Measurements from ENCODE around the gene CAGE1.
A peak's percentile ranks its signal among the peaks of the same experiment; 100 is the strongest.

CAGE1 gene

GRCh38 chr6:7389451-7390225 lies at the start of gene CAGE1, which contains the start of gene RIOK1:
Gene CAGE1 (minus strand): TSS chr6:7389742. CDS start chr6:7387173, 2,569 bp downstream.
Gene RIOK1 (plus strand): TSS chr6:7389808. CDS start chr6:7390003, 195 bp downstream.
- peak; percentile 87 for DNase-seq (ENCODE audit: low read depth)

- DNase-seq (ENCODE audit: low read depth) = no peak
Measured at GRCh38 chr6:7439228-7439627, 49.7 kb upstream of the CAGE1 start.

DNA sequence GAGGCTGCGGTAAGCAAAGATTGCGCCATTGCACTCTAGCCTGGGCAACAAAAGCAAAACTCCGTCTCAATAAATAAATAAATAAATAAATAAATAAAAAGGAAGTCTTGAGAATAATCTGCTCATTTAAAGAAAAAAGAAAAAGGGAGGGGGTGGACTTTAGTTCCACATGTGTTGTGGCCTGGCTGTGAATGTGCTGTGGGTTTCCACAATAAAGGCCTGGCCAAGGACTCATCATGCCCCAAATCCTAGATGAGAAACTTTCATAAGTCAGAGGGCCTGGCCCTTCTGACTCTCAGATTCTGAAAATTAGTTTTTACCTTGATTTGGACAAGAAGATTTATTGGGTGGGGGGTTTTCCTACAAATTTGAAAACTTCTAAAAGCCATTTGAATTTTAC lies 48.5 kb upstream of the CAGE1 start:
- no peak for DNase-seq (ENCODE audit: low read depth)

DNA sequence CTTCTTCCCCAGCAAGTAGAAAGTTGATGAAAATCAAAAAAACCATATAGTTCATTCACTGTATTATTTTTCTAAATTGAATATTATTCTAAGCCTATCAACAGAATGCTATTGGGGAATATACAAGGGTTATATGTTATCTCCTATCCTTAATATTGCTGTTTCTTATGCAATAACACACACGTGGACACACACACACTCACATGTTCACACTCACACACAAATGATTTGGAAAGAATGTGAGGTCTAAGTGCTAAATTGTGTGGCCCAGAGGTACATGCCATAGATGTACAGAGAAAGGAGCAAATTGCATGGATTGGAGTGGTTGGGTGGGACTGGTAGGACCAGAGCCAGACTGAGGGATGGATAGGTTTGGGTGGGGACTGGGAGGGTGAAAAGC lies 45.1 kb upstream of the CAGE1 start:
- no peak for DNase-seq (ENCODE audit: low read depth)

- DNase-seq (ENCODE audit: low read depth) = no peak
Measured at GRCh38 chr6:7433121-7433617, 43.6 kb upstream of the CAGE1 start.

DNA sequence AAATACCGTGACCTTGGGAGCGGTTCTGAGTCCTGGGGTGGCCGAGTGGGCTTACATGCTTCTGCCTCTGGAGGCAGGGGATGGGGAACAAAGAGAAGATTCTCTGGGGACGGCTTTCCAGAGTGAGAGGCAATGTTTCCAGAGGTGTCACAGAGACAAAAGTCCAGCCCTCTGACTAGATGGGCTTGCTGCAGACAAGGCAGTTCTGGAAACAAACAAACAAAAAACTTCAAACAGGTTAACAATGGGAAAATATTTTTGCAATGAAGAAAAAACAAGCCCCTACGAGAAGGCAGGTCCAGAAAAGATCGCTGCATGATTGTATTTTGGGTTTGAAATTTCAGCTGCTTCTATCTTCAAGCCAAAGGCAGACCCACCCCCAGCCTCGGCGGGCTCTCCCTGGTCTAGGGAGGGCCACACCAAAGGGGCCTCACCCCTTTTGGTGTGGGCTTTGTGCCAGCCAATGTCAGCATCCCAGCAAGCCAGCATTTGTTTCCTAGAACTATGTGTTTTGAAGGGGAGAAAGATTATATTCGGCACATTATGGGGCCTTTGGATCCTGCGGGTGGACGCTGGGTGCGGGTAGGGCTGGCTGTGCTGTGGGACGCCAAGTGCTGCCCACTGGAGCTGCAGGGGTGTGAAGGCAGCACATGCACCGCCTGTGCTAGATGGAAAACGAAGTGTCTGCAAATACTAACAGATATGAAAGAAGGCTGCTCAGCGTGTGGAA lies 43.0 kb upstream of the CAGE1 start:
- no peak for DNase-seq (ENCODE audit: low read depth)

- DNase-seq (ENCODE audit: low read depth) = no peak
Measured at GRCh38 chr6:7431674-7432390, 42.3 kb upstream of the CAGE1 start.

- DNase-seq (ENCODE audit: low read depth) = no peak
Measured at GRCh38 chr6:7431313-7431673, 41.8 kb upstream of the CAGE1 start.

- no peak for DNase-seq (ENCODE audit: low read depth)
Measured at GRCh38 chr6:7426447-7427169, 37.1 kb upstream of the CAGE1 start.

DNA sequence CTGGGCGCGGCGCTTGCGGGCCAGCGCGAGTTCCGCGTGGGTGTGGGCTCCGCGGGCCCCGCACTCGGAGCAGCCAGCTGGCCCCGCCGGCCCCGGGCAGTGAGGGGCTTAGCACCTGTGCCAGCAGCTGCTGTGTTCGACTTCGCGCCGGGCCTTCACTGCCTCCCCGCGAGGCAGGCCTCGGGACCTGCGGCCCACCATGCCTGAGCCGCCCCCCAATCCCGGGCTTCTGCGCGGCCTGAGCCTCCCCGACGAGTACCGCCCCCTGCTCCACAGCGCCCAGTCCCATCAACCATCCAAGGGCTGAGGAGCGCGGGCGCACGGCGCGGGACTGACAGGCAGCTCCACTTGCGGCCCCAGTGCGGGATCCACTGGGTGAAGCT lies 36.3 kb upstream of the CAGE1 start:
- DNase-seq (ENCODE audit: low read depth) = no peak

- no peak for DNase-seq (ENCODE audit: low read depth)
Measured at GRCh38 chr6:7424967-7425807, 35.6 kb upstream of the CAGE1 start.

DNA sequence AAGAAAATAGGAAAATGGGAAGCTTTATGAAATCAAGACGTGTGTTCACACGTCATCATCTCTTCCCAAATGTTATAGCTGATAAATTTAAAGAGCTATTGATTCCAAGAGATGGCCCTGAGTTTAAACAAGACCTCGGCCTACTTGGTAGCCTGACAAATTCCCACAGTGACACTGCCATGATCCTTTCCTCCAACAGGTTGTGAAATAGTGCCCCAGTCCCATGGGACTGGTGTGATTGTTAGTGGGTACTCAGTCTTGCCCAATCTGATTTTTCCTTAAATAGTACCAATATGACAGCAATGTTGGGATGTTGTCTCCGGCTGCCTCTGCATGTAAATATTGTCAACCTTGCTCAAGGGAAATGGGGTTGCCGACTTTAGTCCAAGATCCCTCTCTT lies 34.5 kb upstream of the CAGE1 start:
- DNase-seq (ENCODE audit: low read depth) = no peak

DNA sequence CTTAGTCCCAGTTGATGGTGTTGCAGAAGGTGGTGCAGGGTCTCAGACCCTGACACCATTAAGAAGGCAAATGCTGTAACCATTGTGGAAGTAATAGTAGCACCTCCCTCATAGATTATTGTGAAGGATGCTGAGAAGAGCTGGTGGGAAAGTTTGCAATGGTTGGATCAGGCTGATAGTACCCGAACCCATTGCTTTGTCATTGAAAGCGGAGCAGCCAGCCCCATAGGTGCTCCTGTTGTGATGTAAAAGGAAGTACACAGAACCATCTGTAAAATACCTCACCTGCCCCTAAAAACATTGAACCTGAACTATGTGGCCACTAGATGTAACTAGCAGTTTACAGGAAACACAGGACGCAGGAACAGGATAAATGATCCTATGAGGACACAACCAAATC lies 31.5 kb upstream of the CAGE1 start:
- no peak for DNase-seq (ENCODE audit: low read depth)

DNA sequence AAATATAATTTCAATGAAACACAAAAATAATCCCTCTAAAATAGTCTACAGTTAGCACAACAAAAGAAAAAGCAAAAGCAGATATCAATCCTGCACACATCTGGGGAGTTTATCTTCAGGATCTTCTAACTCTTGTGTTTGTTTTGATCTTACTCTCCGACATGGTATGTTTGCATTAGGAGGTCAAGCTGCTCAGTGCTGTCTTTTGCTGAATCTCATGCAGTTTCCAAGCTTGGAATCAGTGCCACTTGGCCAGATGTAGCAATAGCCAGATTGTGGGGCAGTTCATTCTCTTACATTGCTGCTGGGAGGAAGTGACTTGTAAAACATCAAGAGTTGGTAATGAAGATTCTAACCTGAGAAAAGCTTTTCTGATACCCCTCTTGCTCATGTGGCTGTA lies 29.5 kb upstream of the CAGE1 start:
- DNase-seq (ENCODE audit: low read depth) = peak; percentile 26

DNA sequence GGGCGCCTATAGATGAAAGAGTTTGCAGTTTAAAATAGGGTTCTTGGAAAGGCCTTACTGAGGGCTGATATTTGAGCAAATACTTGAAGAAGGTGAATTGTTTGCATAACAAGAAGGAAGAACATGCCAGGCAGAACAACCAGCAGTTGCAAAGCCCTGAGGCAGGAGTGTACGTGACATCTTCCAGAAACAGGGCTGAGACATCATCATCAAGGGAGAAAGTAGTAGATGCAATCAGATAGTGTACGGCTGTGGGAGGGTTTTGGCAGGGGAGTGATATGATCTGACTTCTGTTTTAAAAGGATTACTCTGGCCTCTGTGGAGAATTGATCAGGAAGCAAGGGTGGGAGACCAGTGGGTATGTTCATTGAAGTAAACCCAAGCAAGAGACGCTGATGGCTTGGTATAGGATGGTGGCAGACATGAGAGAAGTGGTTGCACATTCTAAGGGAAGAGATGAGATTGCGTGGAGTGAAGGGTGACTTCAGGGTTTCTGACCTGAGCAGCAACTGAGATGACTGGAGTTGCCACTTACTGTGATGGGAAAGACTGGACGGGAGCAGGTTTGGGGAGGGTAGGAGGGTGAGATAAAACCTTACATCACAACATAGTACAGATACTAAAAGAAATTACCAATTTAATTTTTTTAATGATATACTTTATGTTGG lies 28.8 kb upstream of the CAGE1 start:
- no peak for DNase-seq (ENCODE audit: low read depth)

GRCh38 chr6:7417684-7418083 lies 28.1 kb upstream of the CAGE1 start:
- DNase-seq (ENCODE audit: low read depth) = no peak

- no peak for DNase-seq (ENCODE audit: low read depth)
Measured at GRCh38 chr6:7414811-7415210, 25.3 kb upstream of the CAGE1 start.

GRCh38 chr6:7413151-7413823 lies 23.7 kb upstream of the CAGE1 start:
- DNase-seq (ENCODE audit: low read depth) = no peak

DNA sequence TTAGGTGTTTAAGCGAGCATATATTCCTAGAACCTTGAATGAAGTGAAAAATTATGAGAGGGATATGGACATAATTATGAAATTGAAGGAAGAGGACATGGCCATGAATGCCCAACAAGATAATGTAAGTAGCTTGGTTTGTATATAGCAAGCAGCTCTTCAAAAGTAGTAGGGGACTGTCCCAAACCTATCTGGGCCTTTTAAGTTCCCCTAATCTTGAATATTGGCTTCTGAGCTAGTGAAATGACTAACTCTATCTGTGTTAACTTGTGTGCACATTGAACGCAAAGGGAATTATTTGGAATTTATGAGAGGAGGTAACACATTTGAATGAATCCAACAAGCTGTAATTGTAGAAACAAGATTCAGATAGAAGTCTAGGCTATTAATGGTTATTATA lies 21.8 kb upstream of the CAGE1 start:
- DNase-seq (ENCODE audit: low read depth) = no peak

DNA sequence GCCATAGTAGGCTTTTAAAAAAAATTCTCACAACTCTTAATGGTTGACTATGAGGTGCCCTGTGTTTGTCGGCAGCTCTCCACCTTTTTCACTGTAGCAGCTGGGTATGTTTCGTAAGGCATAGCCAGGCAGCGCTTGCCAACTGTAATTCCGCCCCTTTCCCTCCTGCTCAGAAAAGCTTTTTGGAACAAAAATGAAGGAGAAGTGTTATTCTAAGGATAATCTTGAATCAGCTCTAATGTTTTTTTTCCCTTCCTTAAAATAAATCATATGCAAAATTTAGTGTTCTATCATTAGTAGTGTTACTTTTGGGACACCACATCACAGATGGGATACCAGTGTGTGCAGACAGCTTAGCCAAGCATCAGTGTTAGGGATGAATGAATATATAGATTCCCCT lies 21.3 kb upstream of the CAGE1 start:
- no peak for DNase-seq (ENCODE audit: low read depth)

All from fibroblast of the conjunctiva (primary cell).